ENCODE data around the gene ADAMTS9. TPM values are rescaled to one million over a fixed set of nuclear protein-coding genes. Genes with fewer than 3 reads are reported as not detected.

ADAMTS9 gene
- total RNA-seq, 4 donors from 2014 or later, result 4.8 to 49.8 (median 13.4) TPM

- peak; percentile 42 to 68 for DNase-seq
- intact Hi-C loops (cut with DNase I; ENCODE audit: low total_unique reads), result no loop called here
These were observed 92.5 kb downstream of the ADAMTS9 start for GRCh38 chr3:64595253-64595694.

GRCh38 chr3:64594134-64594533 lies 93.7 kb downstream of the ADAMTS9 start:
- intact Hi-C loops (cut with DNase I; ENCODE audit: low total_unique reads), result no loop called here
- H3K4me1 ChIP-seq, result peaks cover 21 to 30% of the 10 kb centered on the region in 2 donors
- ATAC-seq (no peak), DNase-seq (no peak)
- TF ChIP-seq POLR2A (IDR thresholded peaks at IDR 0.05), result no peak
- TF ChIP-seq CTCF (IDR thresholded peaks at IDR 0.05 in 4 of 5, conservative IDR thresholded peaks at IDR 0.05 in 1 of 5), result no peak
- peak overlapping the region in 2 of 4 donors; percentile 62 to 84 for H3K27ac ChIP-seq
- H3K4me3 ChIP-seq, result no peak overlapping the region
- in situ Hi-C loops (cut with MboI; ENCODE audit: low sequenced_read_pairs in 4 of 4), result no loop called here
- no peaks in the 10 kb centered on the region for H3K36me3 ChIP-seq
- no peaks in the 10 kb centered on the region for H3K9me3 ChIP-seq
- no peaks in the 10 kb centered on the region for H3K27me3 ChIP-seq

More at GRCh38 chr3:64595253-64595694, 92.5 kb downstream of the ADAMTS9 start:
- H3K36me3 ChIP-seq, result no peaks in the 10 kb centered on the region
- TF ChIP-seq CTCF (IDR thresholded peaks at IDR 0.05 in 4 of 5, conservative IDR thresholded peaks at IDR 0.05 in 1 of 5), result no peak
- TF ChIP-seq POLR2A (IDR thresholded peaks at IDR 0.05), result no peak
- ATAC-seq, result peak; percentile 82 to 95
- in situ Hi-C loops (cut with MboI; ENCODE audit: low sequenced_read_pairs in 4 of 4), result no loop called here
- no peaks in the 10 kb centered on the region for H3K9me3 ChIP-seq
- peaks cover 21 to 30% of the 10 kb centered on the region in 2 donors for H3K4me1 ChIP-seq
- no peak overlapping the region for H3K4me3 ChIP-seq
- H3K27ac ChIP-seq, result peak overlapping the region; percentile 41 to 84 (median 52)
- no peaks in the 10 kb centered on the region for H3K27me3 ChIP-seq

GRCh38 chr3:64593350-64593749 lies 94.5 kb downstream of the ADAMTS9 start:
- Histone ChIP-seq H3K4me1 (peaks cover 21 to 35% of the 10 kb centered on the region in 2 donors), H3K9me3 (no peaks in the 10 kb centered on the region), H3K4me3 (no peak overlapping the region), H3K36me3 (no peaks in the 10 kb centered on the region), H3K27me3 (no peaks in the 10 kb centered on the region), H3K27ac (peak overlapping the region in 2 of 4 donors; percentile 45 to 84)
- DNase-seq, result peak in 1 of 2 donors; percentile 26
- peak; percentile 51 to 60 for ATAC-seq
- TF ChIP-seq POLR2A (IDR thresholded peaks at IDR 0.05) (no peak), CTCF (IDR thresholded peaks at IDR 0.05 in 4 of 5, conservative IDR thresholded peaks at IDR 0.05 in 1 of 5) (no peak)
- intact Hi-C loops (cut with DNase I; ENCODE audit: low total_unique reads) (no loop called here), in situ Hi-C loops (cut with MboI; ENCODE audit: low sequenced_read_pairs in 4 of 4) (no loop called here)

GRCh38 chr3:64591615-64592014 lies 96.2 kb downstream of the ADAMTS9 start:
- Histone ChIP-seq H3K27me3 (no peaks in the 10 kb centered on the region), H3K36me3 (no peaks in the 10 kb centered on the region), H3K4me3 (no peak overlapping the region), H3K4me1 (peaks cover 21 to 38% of the 10 kb centered on the region in 2 donors), H3K27ac (no peak overlapping the region), H3K9me3 (no peaks in the 10 kb centered on the region)
- in situ Hi-C loops (cut with MboI; ENCODE audit: low sequenced_read_pairs in 4 of 4) (no loop called here), intact Hi-C loops (cut with DNase I; ENCODE audit: low total_unique reads) (no loop called here)
- TF ChIP-seq POLR2A (IDR thresholded peaks at IDR 0.05) (no peak), CTCF (IDR thresholded peaks at IDR 0.05 in 4 of 5, conservative IDR thresholded peaks at IDR 0.05 in 1 of 5) (no peak)
- ATAC-seq (no peak), DNase-seq (no peak)

GRCh38 chr3:64588380-64588779 lies 99.4 kb downstream of the ADAMTS9 start:
- Histone ChIP-seq H3K4me3 (no peak overlapping the region), H3K4me1 (peaks cover 0 to 11% of the 10 kb centered on the region in 2 donors), H3K9me3 (no peaks in the 10 kb centered on the region), H3K27ac (no peak overlapping the region), H3K36me3 (no peaks in the 10 kb centered on the region), H3K27me3 (no peaks in the 10 kb centered on the region)
- TF ChIP-seq CTCF (IDR thresholded peaks at IDR 0.05 in 4 of 5, conservative IDR thresholded peaks at IDR 0.05 in 1 of 5) (no peak), POLR2A (IDR thresholded peaks at IDR 0.05) (no peak)
- ATAC-seq, result no peak
- in situ Hi-C loops (cut with MboI; ENCODE audit: low sequenced_read_pairs in 4 of 4) (no loop called here), intact Hi-C loops (cut with DNase I; ENCODE audit: low total_unique reads) (no loop called here)
- DNase-seq, result no peak
